HG03575 (cell line): ENCODE data around the gene CARD9.

Source experiments
- ATAC-seq: cut with Tn5 transposase; IDR thresholded peaks from one replicate; pipeline ENCODE4 v1.9.1; 2021; ENCODE audit not compliant: unreplicated experiment, insufficient number of reproducible peaks, low FRiP score; ENCODE audit errors: extremely low read depth

Gene CARD9

GRCh38 chr9:136342181-136343120, 31.0 kb downstream of the CARD9 start:
- no peak for ATAC-seq

- ATAC-seq, result no peak
Observed at GRCh38 chr9:136341769-136342168, 31.7 kb downstream of the CARD9 start.

- ATAC-seq, result no peak
Observed at GRCh38 chr9:136341042-136341655, 32.3 kb downstream of the CARD9 start.

GRCh38 chr9:136340356-136341041, 33.0 kb downstream of the CARD9 start:
- no peak for ATAC-seq

GRCh38 chr9:136339958-136340310, 33.5 kb downstream of the CARD9 start:
- no peak for ATAC-seq

- no peak for ATAC-seq
Observed at GRCh38 chr9:136339173-136339957, 34.1 kb downstream of the CARD9 start.

GRCh38 chr9:136338511-136338910, 35.0 kb downstream of the CARD9 start:
- ATAC-seq, result no peak

- no peak for ATAC-seq
Observed at GRCh38 chr9:136337416-136338395, 35.8 kb downstream of the CARD9 start.

GRCh38 chr9:136336881-136337280, 36.6 kb downstream of the CARD9 start:
- no peak for ATAC-seq

- ATAC-seq, result no peak
Observed at GRCh38 chr9:136336156-136336870, 37.2 kb downstream of the CARD9 start.

- no peak for ATAC-seq
Observed at GRCh38 chr9:136335296-136336155, 37.9 kb downstream of the CARD9 start.

- ATAC-seq, result no peak
Observed at GRCh38 chr9:136334541-136334940, 38.9 kb downstream of the CARD9 start.

- no peak for ATAC-seq
Observed at GRCh38 chr9:136333486-136333885, 40.0 kb downstream of the CARD9 start.

GRCh38 chr9:136333045-136333444, 40.4 kb downstream of the CARD9 start:
- ATAC-seq, result no peak

- ATAC-seq, result no peak
Observed at GRCh38 chr9:136332482-136332983, 40.9 kb downstream of the CARD9 start.
